ENCODE measurements around the gene TPO.
"Not testable (repeated sequence)": the region's sequence is repeated elsewhere in the genome, so short reads cannot be mapped to it uniquely, and the experiment has no call there.

Gene TPO

DNA sequence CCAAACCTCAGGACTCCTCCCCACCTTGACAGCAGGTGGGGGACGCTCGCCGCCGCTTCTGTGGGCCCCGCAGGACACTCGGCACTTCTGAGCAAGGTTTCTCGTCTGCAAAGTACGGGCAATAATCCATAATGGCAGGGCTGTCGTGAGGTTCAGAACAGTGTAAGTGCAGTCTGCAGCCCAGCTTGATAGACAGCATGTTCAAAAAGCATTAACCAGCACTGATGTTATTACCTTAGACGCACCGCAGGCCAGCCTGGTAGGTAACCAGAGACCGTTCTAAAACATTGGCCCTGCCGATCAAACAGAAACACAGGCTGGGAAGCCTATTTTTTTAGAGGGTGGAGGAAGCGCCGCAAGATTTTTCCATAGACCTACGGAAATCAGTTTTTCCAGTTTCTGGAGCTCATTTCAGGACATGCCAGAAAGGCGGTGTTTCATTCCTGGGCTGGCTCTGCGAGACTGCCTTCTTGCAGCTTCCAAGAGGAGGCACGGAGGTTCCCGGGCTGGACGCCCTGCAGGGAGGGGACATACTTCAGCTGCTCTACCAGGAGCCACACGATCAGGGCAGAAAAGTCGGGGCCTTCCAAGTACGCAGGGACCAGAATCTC lies 148.7 kb downstream of the TPO start:
- no peak for DNase-seq

DNA sequence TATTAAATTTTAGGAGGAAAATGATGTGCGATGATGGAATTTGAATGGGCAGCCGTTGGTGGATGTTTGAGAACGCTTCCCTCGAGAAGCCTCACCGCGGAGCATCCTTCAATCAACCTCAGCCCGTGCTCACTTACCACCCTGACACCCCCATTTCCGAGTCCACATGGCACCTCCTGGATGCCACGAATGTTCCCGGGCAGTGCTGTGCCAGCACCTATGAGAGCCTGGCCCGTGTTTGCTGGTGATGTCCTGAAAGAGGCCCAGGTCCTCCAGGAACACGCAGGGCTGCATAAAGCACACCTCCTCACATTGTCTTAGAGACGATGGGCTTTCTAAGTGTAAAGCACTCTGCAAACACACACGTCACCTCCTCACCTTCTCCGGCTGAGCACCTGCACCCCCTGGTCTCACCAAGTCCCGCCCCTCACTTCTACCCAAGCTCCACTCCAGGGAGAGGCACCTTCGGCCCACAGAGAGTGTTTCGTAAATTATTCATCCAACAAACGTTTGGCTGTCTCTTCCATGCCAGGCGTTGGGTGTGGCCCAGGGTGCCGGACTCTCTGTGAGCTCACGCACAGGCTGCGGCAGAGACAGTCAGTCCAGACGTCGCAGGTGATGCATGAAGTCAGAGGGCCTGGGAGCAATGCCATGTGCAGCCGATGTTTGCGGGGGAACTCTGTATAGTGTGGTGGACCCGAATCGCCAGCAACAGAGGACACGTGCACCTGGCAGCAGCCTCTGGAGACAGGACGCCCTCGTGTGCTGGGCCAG lies 150.0 kb downstream of the TPO start:
- no peak for DNase-seq

- peak in 1 of 2 donors; percentile 21 for DNase-seq
Measured at GRCh38 chr2:1563943-1564891, 151.0 kb downstream of the TPO start.

DNA sequence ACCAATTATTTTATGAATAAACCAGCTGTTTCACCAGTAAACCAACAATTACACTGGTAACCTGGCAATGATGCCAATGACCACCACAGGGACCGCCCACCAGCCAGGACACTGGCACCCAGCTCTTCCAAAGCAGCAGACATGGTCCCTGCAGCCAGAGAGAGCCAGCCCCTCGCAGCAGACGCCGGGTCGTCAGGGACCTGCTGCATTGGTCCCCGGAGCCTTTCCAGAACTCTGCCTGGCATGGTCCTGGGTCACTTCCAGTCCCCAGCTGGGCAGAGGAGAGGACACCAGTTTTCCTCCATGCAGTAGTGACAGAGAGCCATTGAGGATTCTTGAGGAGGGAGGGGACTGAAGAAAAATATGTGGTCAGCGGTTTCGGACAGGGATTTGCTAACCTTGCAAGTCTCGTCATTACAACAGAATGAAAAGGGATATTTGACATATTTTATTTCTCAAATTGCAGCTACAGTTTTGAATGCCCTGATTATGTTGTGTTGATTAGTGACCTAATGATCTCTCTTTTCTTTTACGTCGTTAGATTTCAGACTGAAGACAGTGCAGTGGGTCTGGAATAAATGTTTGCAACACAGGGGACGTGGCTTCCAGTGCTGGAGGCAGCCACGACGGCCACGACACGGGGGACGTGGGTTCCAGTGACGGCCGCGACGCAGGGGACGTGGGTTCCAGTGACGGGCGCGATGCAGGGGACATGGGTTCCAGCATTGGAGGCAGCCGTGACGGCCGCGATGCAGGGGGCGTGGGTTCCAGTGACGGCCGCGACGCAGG lies 154.5 kb downstream of the TPO start:
- DNase-seq: no peak

GRCh38 chr2:1568345-1568668 lies 155.0 kb downstream of the TPO start:
- not testable (repeated sequence) for DNase-seq

- no peak for DNase-seq
Measured at GRCh38 chr2:1569879-1570450, 156.7 kb downstream of the TPO start.

GRCh38 chr2:1571477-1572417 lies 158.5 kb downstream of the TPO start:
- no peak for DNase-seq

GRCh38 chr2:1572638-1573037 lies 159.4 kb downstream of the TPO start:
- DNase-seq: no peak

DNA sequence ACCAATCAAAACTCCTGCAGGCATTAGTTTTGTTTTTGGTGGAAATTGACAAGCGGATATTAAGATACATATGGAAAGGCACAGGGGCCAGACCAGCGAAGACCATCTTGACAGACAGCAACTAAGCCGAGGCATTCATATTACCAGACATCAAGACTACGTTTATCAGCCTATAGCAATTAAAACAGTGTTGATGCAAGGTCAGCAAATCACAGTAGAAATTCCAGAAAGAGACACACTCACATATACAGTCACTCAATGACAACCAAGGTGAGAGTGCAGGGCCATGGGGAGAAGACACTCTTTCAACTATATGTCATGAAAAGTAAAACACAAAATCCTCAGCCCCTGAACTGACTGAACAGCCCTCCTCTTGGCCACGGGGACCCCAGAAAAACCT lies 164.6 kb downstream of the TPO start:
- DNase-seq: no peak

- DNase-seq: not testable (repeated sequence)
Measured at GRCh38 chr2:1581257-1581964, 168.1 kb downstream of the TPO start.

- DNase-seq: no peak
Measured at GRCh38 chr2:1581965-1582625, 168.8 kb downstream of the TPO start.

GRCh38 chr2:1582891-1583341 lies 169.7 kb downstream of the TPO start:
- no peak for DNase-seq

- DNase-seq: no peak
Measured at GRCh38 chr2:1584051-1584531, 170.8 kb downstream of the TPO start.

- DNase-seq: no peak
Measured at GRCh38 chr2:1584691-1585485, 171.6 kb downstream of the TPO start.

GRCh38 chr2:1585635-1586034 lies 172.4 kb downstream of the TPO start:
- DNase-seq: no peak

GRCh38 chr2:1586251-1586922 lies 173.1 kb downstream of the TPO start:
- DNase-seq: no peak

GRCh38 chr2:1586923-1587840 lies 173.9 kb downstream of the TPO start:
- DNase-seq: no peak

Data from CD4-positive, alpha-beta T cell treated with Interleukin-1 beta for 1 hour (primary cell).